Ovary (tissue), 9 donors: ENCODE results near the gene ANKS1B. TPM values are rescaled to one million over a fixed set of nuclear protein-coding genes. Genes with fewer than 3 reads are reported as not detected.

Experiments used
- DNase-seq, 5 donors: peaks; one replicate each; pipeline ENCODE4 v3.0.0-alpha.2; 2019 to 2020
- H3K27ac ChIP-seq, 2 donors: fragments of 200-600 bp; one replicate each; pipeline versions ENCODE4 v1.5.1 to v1.8.0; 2019 to 2022
- H3K27me3 ChIP-seq: fragments of 200-600 bp; one replicate; pipeline ENCODE4 v1.8.0; 2022
- H3K36me3 ChIP-seq: fragments of 200-600 bp; sonication (generic); one replicate; pipeline ENCODE4 v1.5.1; 2019
- H3K4me1 ChIP-seq: one replicate; pipeline ENCODE4 v1.8.1; 2013; ENCODE audit warnings: mild to moderate bottlenecking, moderate library complexity; ENCODE audit not compliant: insufficient read depth
- H3K4me3 ChIP-seq: fragments of 200-600 bp; sonication (generic); one replicate; pipeline ENCODE4 v1.5.1; 2017
- H3K9me3 ChIP-seq, 2 donors: fragments of 200-600 bp in 1 of 2; sonication (generic) in 1 of 2; one replicate each; pipeline versions ENCODE4 v1.5.1 to v1.8.1; 2013 to 2019; ENCODE audit warnings: mild to moderate bottlenecking in 1 of 2, moderate library complexity in 1 of 2
- EP300 ChIP-seq: sonication (generic); formaldehyde crosslinking; IDR thresholded peaks from one replicate; pipeline ENCODE4 v1.6.1; 2017; ENCODE audit warnings: antibody characterized with exemption
- POLR2A ChIP-seq: fragments of 450-650 bp; IDR thresholded peaks from one replicate; pipeline ENCODE4 v1.6.1; 2017; ENCODE audit warnings: antibody characterized with exemption, mild to moderate bottlenecking, moderate library complexity
- WGBS, 3 donors: extraction: QIAGEN DNeasy Blood & Tissue Kit in 1 of 3; methylation state at CpG; one replicate each; pipeline versions ENCODE4 v1.1.5 to v1.1.7; 2013 to 2017; 5-methylcytosine and 5-hydroxymethylcytosine counted together
- intact Hi-C, 4 donors: fragments of 100-400 bp; cut with DNase I; formaldehyde crosslinking; loops; one replicate each; pipeline versions ENCODE4 v1.11.0 to v1.15.1; 2022 to 2023
- polyA plus RNA-seq, 2 donors: library from polyadenylated mRNA; stranded (reverse); fragments of 200-250 nt in 1 of 2; fragments of 350-450 nt in 1 of 2; fragmentation: Illumina TruSeq in 1 of 2; extraction: RNeasy Lipid Tissue Mini Kit (QIAGEN cat#74804) in 1 of 2; gene quantifications; one replicate each; pipeline ENCODE4 v1.2.3, GENCODE V29; 2013 to 2014
- total RNA-seq, 7 donors: library from RNA; depleted of rRNA in 2 of 7; stranded (reverse); fragments of >200 nt in 2 of 7; fragmentation: NEBNext Ultra II Directional in 3 of 7; extraction: Animal tissue kit (Norgen Biotek cat#: 25700) in 3 of 7; gene quantifications; one replicate each; pipeline versions ENCODE4 v1.1.0 to v1.2.4, GENCODE V29; 2016 to 2023
- TF ChIP-seq, protein P1 (sequence below), 3 donors: fragments of 450-650 bp in 2 of 3; fragments of 200-600 bp in 1 of 3; IDR thresholded peaks; one replicate each; pipeline versions ENCODE4 v1.5.1 to v1.8.0; 2016 to 2022; ENCODE audit warnings: antibody characterized with exemption in 3 of 3, mild to moderate bottlenecking in 1 of 3
- donor health status: DM: no; HTN: no; CAD: no; lungs with moderate emphysema.
- donor health status: DM: no; HTN: no; CAD: no.
- donor health status: Bipolar disorder and iron deficiency.
- donor health status: DM: yes; HTN: yes; CAD: no.
- donor health status: DM: no; HTN: no; CAD: no.
- donor health status: DM: yes; HTN: yes; CAD: no.

The ANKS1B gene
- total and polyA plus RNA-seq, 9 donors, result 0.80 to 34.9 (median 7.7) TPM

DNA sequence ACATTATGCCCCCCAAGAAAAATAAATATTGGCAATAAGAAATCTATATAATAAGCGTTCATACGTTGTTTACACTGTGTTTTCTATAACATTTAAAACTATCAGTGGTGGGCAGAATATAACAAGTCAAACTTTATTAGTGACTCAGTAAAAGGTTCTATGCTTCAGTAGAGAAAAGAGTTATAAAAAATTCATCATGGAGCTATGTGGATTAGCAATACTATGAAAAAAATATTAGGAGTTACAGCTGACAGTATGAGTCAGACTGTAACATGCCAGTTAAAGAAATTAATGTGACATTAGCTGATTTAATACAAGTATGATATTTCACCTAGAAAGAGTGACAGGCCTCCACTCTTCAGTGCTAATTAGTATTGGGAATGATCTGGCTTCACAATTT is 462.3 kb downstream of the ANKS1B start:
- WGBS, 3 donors, result 42 to 49% (median 44%) methylated on average over 2 of the region's 2 CpGs
- H3K4me3 ChIP-seq, result no peak overlapping the region
- intact Hi-C loops, result no loop called here

GRCh38 chr12:99521664-99522063 is 463.1 kb downstream of the ANKS1B start:
- Histone ChIP-seq H3K27ac (no peak overlapping the region), H3K4me1 (no peaks in the 10 kb centered on the region), H3K27me3 (no peaks in the 10 kb centered on the region), H3K36me3 (no peaks in the 10 kb centered on the region), H3K9me3 (no peaks in the 10 kb centered on the region), H3K4me3 (no peak overlapping the region)
- WGBS, 3 donors, result 92 to 94% (median 93%) methylated on average over 3 of the region's 3 CpGs
- DNase-seq, result no peak
- TF ChIP-seq, protein P1, sequence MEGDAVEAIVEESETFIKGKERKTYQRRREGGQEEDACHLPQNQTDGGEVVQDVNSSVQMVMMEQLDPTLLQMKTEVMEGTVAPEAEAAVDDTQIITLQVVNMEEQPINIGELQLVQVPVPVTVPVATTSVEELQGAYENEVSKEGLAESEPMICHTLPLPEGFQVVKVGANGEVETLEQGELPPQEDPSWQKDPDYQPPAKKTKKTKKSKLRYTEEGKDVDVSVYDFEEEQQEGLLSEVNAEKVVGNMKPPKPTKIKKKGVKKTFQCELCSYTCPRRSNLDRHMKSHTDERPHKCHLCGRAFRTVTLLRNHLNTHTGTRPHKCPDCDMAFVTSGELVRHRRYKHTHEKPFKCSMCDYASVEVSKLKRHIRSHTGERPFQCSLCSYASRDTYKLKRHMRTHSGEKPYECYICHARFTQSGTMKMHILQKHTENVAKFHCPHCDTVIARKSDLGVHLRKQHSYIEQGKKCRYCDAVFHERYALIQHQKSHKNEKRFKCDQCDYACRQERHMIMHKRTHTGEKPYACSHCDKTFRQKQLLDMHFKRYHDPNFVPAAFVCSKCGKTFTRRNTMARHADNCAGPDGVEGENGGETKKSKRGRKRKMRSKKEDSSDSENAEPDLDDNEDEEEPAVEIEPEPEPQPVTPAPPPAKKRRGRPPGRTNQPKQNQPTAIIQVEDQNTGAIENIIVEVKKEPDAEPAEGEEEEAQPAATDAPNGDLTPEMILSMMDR (IDR thresholded peaks at IDR 0.05), result no peak
- intact Hi-C loops, result no loop called here

More for the DNA sequence above, 462.3 kb downstream of the ANKS1B start:
- Histone ChIP-seq H3K27ac (no peak overlapping the region), H3K36me3 (no peaks in the 10 kb centered on the region), H3K9me3 (no peaks in the 10 kb centered on the region), H3K4me1 (no peaks in the 10 kb centered on the region), H3K27me3 (no peaks in the 10 kb centered on the region)
- no peak for DNase-seq
- TF ChIP-seq, protein P1 (IDR thresholded peaks at IDR 0.05), result no peak
- TF ChIP-seq EP300 (no peak), POLR2A (no peak)

DNA sequence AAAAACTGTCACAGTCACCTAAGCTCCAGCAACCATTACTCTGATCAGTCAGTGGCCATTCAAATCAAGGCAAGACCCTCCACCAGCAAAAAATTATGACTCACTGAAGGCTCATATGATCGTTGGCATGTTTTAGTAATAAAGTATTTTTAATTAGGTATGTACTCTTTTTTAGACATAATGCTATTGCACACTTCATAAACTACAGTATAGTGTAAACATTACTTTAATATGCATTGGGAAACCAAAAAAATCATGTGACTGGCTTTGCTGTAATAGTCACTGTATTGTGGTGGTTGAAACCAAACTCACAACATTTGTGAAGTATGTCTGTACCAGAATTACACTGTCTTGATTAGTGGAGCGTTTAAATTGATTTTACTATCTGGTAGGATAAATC is 471.7 kb downstream of the ANKS1B start:
- DNase-seq, result no peak
- WGBS, 3 donors, result 82 to 92% (median 86%) methylated on average over 2 of the region's 2 CpGs

GRCh38 chr12:99505805-99506204 is 478.9 kb downstream of the ANKS1B start:
- Histone ChIP-seq H3K4me1 (no peaks in the 10 kb centered on the region), H3K27ac (no peak overlapping the region), H3K9me3 (no peaks in the 10 kb centered on the region), H3K4me3 (no peak overlapping the region), H3K27me3 (no peaks in the 10 kb centered on the region), H3K36me3 (no peaks in the 10 kb centered on the region)
- TF ChIP-seq POLR2A, result no peak
- TF ChIP-seq, protein P1 (IDR thresholded peaks at IDR 0.05), result no peak
- TF ChIP-seq EP300, result no peak
- DNase-seq, result no peak
- 81 to 92% (median 86%) methylated on average over 3 of the region's 3 CpGs for WGBS, 3 donors
- intact Hi-C loops, result no loop called here

More for the DNA sequence above, 471.7 kb downstream of the ANKS1B start:
- TF ChIP-seq EP300, result no peak
- TF ChIP-seq, protein P1 (IDR thresholded peaks at IDR 0.05), result no peak
- H3K27me3 ChIP-seq, result no peaks in the 10 kb centered on the region
- H3K36me3 ChIP-seq, result no peaks in the 10 kb centered on the region
- intact Hi-C loops, result no loop called here
- H3K9me3 ChIP-seq, result no peaks in the 10 kb centered on the region
- no peak overlapping the region for H3K4me3 ChIP-seq
- no peaks in the 10 kb centered on the region for H3K4me1 ChIP-seq
- H3K27ac ChIP-seq, result no peak overlapping the region

GRCh38 chr12:99498756-99499155 is 486.0 kb downstream of the ANKS1B start:
- Histone ChIP-seq H3K9me3 (no peaks in the 10 kb centered on the region), H3K27ac (no peak overlapping the region), H3K27me3 (no peaks in the 10 kb centered on the region), H3K4me3 (no peak overlapping the region), H3K36me3 (no peaks in the 10 kb centered on the region), H3K4me1 (no peaks in the 10 kb centered on the region)
- TF ChIP-seq, protein P1 (IDR thresholded peaks at IDR 0.05), result no peak
- no peak for TF ChIP-seq EP300
- no peak for TF ChIP-seq POLR2A
- no peak for DNase-seq
- intact Hi-C loops, result no loop called here
- 80 to 85% (median 84%) methylated on average over 3 of the region's 3 CpGs for WGBS, 3 donors
